Body of pancreas (tissue), 4 donors: Measurements from ENCODE around the gene TNXB.
"Not testable (repeated sequence)": the region's sequence is repeated elsewhere in the genome, so short reads cannot be mapped to it uniquely, and the experiment has no call there.

Source experiments
- POLR2A ChIP-seq, 3 donors: fragments of 450-650 bp; IDR thresholded peaks; one replicate each; pipeline ENCODE4 v1.6.1; 2016; ENCODE audit warnings: antibody characterized with exemption in 3 of 3, mild to moderate bottlenecking in 2 of 3
- TF ChIP-seq, protein P1 (sequence below), 7 experiments: fragments of 450-650 bp in 4 of 7; fragments of 200-600 bp in 3 of 7; sonication (generic) in 3 of 7; IDR thresholded peaks; one replicate each; pipeline ENCODE4 v1.5.1; 2016 to 2019; ENCODE audit warnings: antibody characterized with exemption in 7 of 7

DNA sequence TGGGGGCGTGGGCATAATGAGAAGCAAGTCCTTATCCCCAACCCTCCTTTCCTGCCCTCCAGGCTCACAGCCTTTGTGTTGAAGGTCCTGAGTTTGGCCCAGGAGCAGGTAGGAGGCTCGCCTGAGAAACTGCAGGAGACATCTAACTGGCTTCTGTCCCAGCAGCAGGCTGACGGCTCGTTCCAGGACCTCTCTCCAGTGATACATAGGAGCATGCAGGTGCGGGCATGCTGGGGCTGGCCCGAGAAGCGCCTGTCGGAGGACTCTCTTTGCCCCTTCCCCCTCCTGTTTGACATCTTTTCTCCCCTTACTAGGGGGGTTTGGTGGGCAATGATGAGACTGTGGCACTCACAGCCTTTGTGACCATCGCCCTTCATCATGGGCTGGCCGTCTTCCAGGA is 80.5 kb downstream of the TNXB start:
- TF ChIP-seq, protein P1, sequence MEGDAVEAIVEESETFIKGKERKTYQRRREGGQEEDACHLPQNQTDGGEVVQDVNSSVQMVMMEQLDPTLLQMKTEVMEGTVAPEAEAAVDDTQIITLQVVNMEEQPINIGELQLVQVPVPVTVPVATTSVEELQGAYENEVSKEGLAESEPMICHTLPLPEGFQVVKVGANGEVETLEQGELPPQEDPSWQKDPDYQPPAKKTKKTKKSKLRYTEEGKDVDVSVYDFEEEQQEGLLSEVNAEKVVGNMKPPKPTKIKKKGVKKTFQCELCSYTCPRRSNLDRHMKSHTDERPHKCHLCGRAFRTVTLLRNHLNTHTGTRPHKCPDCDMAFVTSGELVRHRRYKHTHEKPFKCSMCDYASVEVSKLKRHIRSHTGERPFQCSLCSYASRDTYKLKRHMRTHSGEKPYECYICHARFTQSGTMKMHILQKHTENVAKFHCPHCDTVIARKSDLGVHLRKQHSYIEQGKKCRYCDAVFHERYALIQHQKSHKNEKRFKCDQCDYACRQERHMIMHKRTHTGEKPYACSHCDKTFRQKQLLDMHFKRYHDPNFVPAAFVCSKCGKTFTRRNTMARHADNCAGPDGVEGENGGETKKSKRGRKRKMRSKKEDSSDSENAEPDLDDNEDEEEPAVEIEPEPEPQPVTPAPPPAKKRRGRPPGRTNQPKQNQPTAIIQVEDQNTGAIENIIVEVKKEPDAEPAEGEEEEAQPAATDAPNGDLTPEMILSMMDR (IDR thresholded peaks at IDR 0.05): not testable (repeated sequence)
- TF ChIP-seq POLR2A (IDR thresholded peaks at IDR 0.05): not testable (repeated sequence)
